HCT116 (cell line): Measurements from ENCODE around the gene ERFE. TPM values are rescaled to one million over a fixed set of nuclear protein-coding genes. Genes with fewer than 3 reads are reported as not detected.

Source experiments
- ATAC-seq: fragments of 200-7000 bp; cut with Tn5 transposase; 2 replicates; pipeline ENCODE4 v1.9.1; 2020; ENCODE audit warnings: mild to moderate bottlenecking, moderate library complexity
- BruUV-seq: library from RNA; stranded (reverse); fragments of 400-500 nt; replicated peaks from 2 replicates; lab custom pipeline; 2021; lab: Mats Ljungman, UMichigan
- CTCF ChIA-PET: fragments of 300-600 bp; sonication (Branson Sonifier 250); formaldehyde crosslinking; loops from one replicate; lab custom pipeline; 2021; ENCODE audit warnings: antibody characterized with exemption; lab: Charles Lee
- POLR2A ChIA-PET: fragments of 300-600, 350-600 bp; sonication (Branson Sonifier 250); formaldehyde crosslinking; loops from one replicate; lab custom pipeline; 2021; ENCODE audit warnings: antibody characterized with exemption; lab: Charles Lee
- RAD21 ChIA-PET, 2 experiments: fragments of 300-600 bp; sonication (Branson Sonifier 250); formaldehyde crosslinking; loops; one replicate each; lab custom pipeline; 2023; ENCODE audit warnings: low total read pairs in 2 of 2; ENCODE audit not compliant: uncharacterized antibody in 2 of 2, unreplicated experiment in 2 of 2, low non-redundant PET in 1 of 2; lab: Charles Lee
- DNase-seq: peaks from one replicate; pipeline ENCODE4 v3.0.0-alpha.2; 2010; ENCODE audit warnings: low read depth, low spot score
- H2AFZ ChIP-seq: fragments of 200-600 bp; shearing (Covaris generic), sonication (generic); 2 replicates; pipeline ENCODE4 v1.6.1; 2017; ENCODE audit warnings: low read depth, mixed run types, mixed read lengths, antibody characterized with exemption, low read length; ENCODE audit not compliant: poor library complexity, severe bottlenecking
- H3K27ac ChIP-seq: 2 replicates; pipeline ENCODE4 v1.5.1; 2012; ENCODE audit warnings: low read depth, low read length
- H3K27me3 ChIP-seq: fragments of 200-600 bp; sonication (generic); 2 replicates; pipeline ENCODE4 v1.6.1; 2016; ENCODE audit warnings: mixed run types, low read length, mixed read lengths; ENCODE audit not compliant: insufficient read depth
- H3K36me3 ChIP-seq, 2 experiments: fragments of 200-500 bp in 1 of 2; fragments of 200-600 bp in 1 of 2; sonication (Bioruptor generic) in 1 of 2; sonication (generic) in 1 of 2; 2 replicates each; pipeline versions ENCODE4 v1.5.1 to v1.6.1; 2014 to 2016; ENCODE audit warnings: low read length in 2 of 2, inconsistent platforms in 1 of 2, mixed read lengths in 1 of 2, mixed run types in 1 of 2; ENCODE audit not compliant: insufficient read depth in 2 of 2, control insufficient read depth in 1 of 2
- H3K4me1 ChIP-seq, 2 experiments: fragments of 200-600 bp in 1 of 2; sonication (generic) in 1 of 2; 2 replicates each; pipeline versions ENCODE4 v1.5.1 to v1.6.1; 2012 to 2017; ENCODE audit warnings: low read length in 2 of 2, inconsistent platforms in 1 of 2, mild to moderate bottlenecking in 1 of 2, mixed read lengths in 1 of 2, mixed run types in 1 of 2, moderate library complexity in 1 of 2; ENCODE audit not compliant: insufficient read depth in 2 of 2, control insufficient read depth in 1 of 2
- H3K4me2 ChIP-seq: fragments of 200-600 bp; sonication (generic); 2 replicates; pipeline ENCODE4 v1.6.1; 2017; ENCODE audit warnings: mixed run types, low read length, mixed read lengths
- H3K4me3 ChIP-seq, 2 experiments: fragments of 200-600 bp in 1 of 2; sonication (generic) in 1 of 2; replicated peaks in 1 of 2; 2 replicates each; pipeline ENCODE4 v1.5.1; 2011 to 2016; ENCODE audit warnings: low read length in 2 of 2, control low read depth in 1 of 2, low read depth in 1 of 2, mild to moderate bottlenecking in 1 of 2, mixed read lengths in 1 of 2, mixed run types in 1 of 2
- H3K79me2 ChIP-seq: fragments of 200-600 bp; sonication (generic); 2 replicates; pipeline ENCODE4 v1.6.1; 2017; ENCODE audit warnings: mild to moderate bottlenecking, mixed run types, low read length, moderate library complexity, mixed read lengths; ENCODE audit not compliant: insufficient read depth
- H3K9ac ChIP-seq: fragments of 200-600 bp; sonication (generic); 2 replicates; pipeline ENCODE4 v1.6.1; 2016; ENCODE audit warnings: low read length, mixed read lengths
- H3K9me2 ChIP-seq: fragments of 200-600 bp; sonication (generic), shearing (Covaris generic); 2 replicates; pipeline ENCODE4 v1.6.1; 2017; ENCODE audit warnings: mixed run types, mild to moderate bottlenecking, moderate library complexity; ENCODE audit not compliant: insufficient read depth
- H3K9me3 ChIP-seq, 2 experiments: fragments of 200-500 bp in 1 of 2; fragments of 200-600 bp in 1 of 2; sonication (Bioruptor generic) in 1 of 2; sonication (generic) in 1 of 2; 2 replicates each; pipeline ENCODE4 v1.6.1; 2014 to 2017; ENCODE audit warnings: low read length in 2 of 2, mixed read lengths in 2 of 2, inconsistent platforms in 1 of 2, low read depth in 1 of 2, mild to moderate bottlenecking in 1 of 2, mixed run types in 1 of 2, moderate library complexity in 1 of 2; ENCODE audit not compliant: control insufficient read depth in 1 of 2, insufficient read depth in 1 of 2
- H4K20me1 ChIP-seq: fragments of 200-600 bp; sonication (generic), shearing (Covaris generic); 2 replicates; pipeline ENCODE4 v1.6.1; 2017; ENCODE audit warnings: mixed run types, mild to moderate bottlenecking, moderate library complexity; ENCODE audit not compliant: insufficient read depth
- CBX3 ChIP-seq: IDR thresholded peaks from 2 replicates; pipeline ENCODE4 v1.6.1; 2012; ENCODE audit warnings: low read depth
- JUND ChIP-seq: IDR thresholded peaks from 2 replicates; pipeline ENCODE4 v1.6.1; 2012
- POLR2AphosphoS5 ChIP-seq: IDR thresholded peaks from 2 replicates; pipeline ENCODE4 v1.6.1; 2011; ENCODE audit warnings: mild to moderate bottlenecking, low read depth, low read length, moderate library complexity
- SIN3A ChIP-seq: IDR thresholded peaks from 2 replicates; pipeline ENCODE4 v1.6.1; 2012; ENCODE audit warnings: low read depth
- intact Hi-C: fragments of 100-400 bp; cut with micrococcal nuclease; formaldehyde crosslinking; loops from 2 replicates; pipeline ENCODE4 v1.10.0; 2022
- total RNA-seq: library from RNA; stranded (reverse); gene quantifications from one replicate; pipeline ENCODE4 v1.2.1, GENCODE V29; 2021; ENCODE audit not compliant: unreplicated experiment
- TF ChIP-seq, protein P1 (sequence below), 3 experiments: fragments of 200-600 bp in 1 of 3; sonication (generic) in 1 of 3; IDR thresholded peaks in 2 of 3; conservative IDR thresholded peaks in 1 of 3; 2 replicates each; pipeline ENCODE4 v1.5.1; 2012 to 2017; ENCODE audit warnings: low read depth in 2 of 3, low read length in 2 of 3, antibody characterized with exemption in 1 of 3, borderline replicate concordance in 1 of 3, control low read depth in 1 of 3, mild to moderate bottlenecking in 1 of 3, mixed read lengths in 1 of 3, mixed run types in 1 of 3, moderate library complexity in 1 of 3; ENCODE audit not compliant: insufficient read depth in 1 of 3

ERFE gene
- total RNA-seq, 1 experiment from 2014 or later, result 17.3 TPM

DNA sequence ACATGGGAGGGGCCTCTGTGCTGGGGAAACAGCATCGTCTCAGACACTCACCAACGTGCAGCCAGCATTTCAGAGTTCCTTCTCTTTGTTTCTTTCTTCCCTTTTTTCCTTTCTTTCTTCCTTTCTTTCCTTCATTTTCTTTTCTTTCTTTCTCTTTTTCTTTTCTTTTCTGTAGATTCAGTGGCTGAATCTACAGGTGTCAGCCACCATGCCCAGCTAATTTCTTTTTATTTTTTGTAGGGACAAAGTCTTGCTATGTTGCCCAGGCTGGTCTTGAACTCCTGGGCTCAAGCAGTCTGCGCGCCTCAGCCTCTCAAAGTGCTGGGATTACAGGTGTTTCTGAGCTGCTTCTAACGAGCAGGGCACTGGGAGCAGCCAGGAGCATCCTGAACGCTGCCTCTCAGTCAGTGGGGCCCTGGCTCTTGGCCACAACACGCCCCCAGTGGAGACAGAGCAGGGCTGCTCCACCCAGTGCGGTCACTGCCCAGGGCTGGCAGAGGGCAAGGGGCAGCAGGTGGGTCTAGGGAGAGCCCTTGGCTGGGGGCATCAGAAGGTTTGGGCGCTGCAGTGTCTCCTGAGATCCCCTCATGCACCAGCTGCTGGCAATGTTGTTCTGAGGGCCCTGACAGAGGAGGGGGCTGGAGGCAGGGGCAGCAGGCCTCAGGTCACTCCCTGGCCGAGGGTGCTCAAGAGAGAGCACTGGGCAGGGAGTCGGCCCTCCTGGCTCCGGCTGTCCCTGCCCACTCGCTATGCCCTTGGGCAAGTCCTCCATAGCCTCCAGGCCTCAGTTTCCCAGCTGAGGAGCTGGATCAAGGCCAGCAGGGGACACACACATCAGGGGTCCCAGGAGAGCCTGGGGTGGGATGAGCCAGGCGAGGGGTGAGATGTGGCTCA, 25.0 kb upstream of the ERFE start:
- Histone ChIP-seq H3K4me2 (no peak overlapping the region), H4K20me1 (no peaks in the 10 kb centered on the region), H3K4me3 (no peak overlapping the region), H3K27me3 (no peaks in the 10 kb centered on the region), H3K4me1 (peaks cover 9 to 11% of the 10 kb centered on the region in 2 experiments), H3K9me2 (no peaks in the 10 kb centered on the region), H3K36me3 (no peaks in the 10 kb centered on the region), H3K79me2 (no peaks in the 10 kb centered on the region), H3K9ac (no peak overlapping the region), H3K27ac (no peak overlapping the region), H3K9me3 (no peaks in the 10 kb centered on the region), H2AFZ (no peak overlapping the region)
- ChIA-PET POLR2A (no interaction called here), CTCF (no interaction called here), RAD21 (no interaction called here)
- BruUV-seq, result no TSS peak
- ATAC-seq (peak; percentile 59), DNase-seq (no peak)
- TF ChIP-seq JUND (no peak), CBX3 (no peak), POLR2AphosphoS5 (no peak)
- TF ChIP-seq, protein P1, sequence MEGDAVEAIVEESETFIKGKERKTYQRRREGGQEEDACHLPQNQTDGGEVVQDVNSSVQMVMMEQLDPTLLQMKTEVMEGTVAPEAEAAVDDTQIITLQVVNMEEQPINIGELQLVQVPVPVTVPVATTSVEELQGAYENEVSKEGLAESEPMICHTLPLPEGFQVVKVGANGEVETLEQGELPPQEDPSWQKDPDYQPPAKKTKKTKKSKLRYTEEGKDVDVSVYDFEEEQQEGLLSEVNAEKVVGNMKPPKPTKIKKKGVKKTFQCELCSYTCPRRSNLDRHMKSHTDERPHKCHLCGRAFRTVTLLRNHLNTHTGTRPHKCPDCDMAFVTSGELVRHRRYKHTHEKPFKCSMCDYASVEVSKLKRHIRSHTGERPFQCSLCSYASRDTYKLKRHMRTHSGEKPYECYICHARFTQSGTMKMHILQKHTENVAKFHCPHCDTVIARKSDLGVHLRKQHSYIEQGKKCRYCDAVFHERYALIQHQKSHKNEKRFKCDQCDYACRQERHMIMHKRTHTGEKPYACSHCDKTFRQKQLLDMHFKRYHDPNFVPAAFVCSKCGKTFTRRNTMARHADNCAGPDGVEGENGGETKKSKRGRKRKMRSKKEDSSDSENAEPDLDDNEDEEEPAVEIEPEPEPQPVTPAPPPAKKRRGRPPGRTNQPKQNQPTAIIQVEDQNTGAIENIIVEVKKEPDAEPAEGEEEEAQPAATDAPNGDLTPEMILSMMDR (IDR thresholded peaks at IDR 0.05 in 2 of 3, conservative IDR thresholded peaks at IDR 0.05 in 1 of 3; ENCODE audit: borderline replicate concordance in 1 of 3, insufficient read depth in 1 of 3, low read depth in 2 of 3, low read length in 2 of 3), result peak in 1 of 3 experiments; percentile 22; a peak in 2 of 6 replicates
- intact Hi-C loops, result no loop called here

DNA sequence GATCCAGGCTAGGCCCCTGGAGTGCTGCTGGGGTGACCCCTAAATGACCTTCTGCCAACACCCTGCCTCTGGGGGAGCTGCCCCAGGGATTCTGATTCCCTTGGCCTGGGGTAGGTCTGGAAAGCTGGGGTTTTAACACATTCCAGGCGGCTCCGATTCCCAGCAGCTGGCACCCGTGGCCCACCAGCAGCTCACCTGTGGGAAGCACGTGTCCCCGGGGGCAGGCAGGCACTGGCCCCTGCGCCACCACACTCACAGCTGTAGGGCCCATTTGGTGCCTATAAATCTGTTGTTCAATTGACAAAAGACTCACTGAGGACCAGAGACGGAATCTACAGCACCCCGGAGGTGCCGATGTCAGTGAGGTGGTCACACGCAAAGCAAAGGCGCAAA, 24.4 kb upstream of the ERFE start:
- BruUV-seq, result no TSS peak
- ATAC-seq (no peak), DNase-seq (no peak)
- H3K4me1 ChIP-seq, result peaks cover 16 to 17% of the 10 kb centered on the region in 2 experiments
- H3K4me2 ChIP-seq, result no peak overlapping the region
- intact Hi-C loops, result no loop called here
- ChIA-PET RAD21 (no interaction called here), POLR2A (no interaction called here), CTCF (no interaction called here)
- H3K27me3 ChIP-seq, result no peaks in the 10 kb centered on the region
- no peaks in the 10 kb centered on the region for H3K36me3 ChIP-seq
- no peaks in the 10 kb centered on the region for H3K79me2 ChIP-seq
- no peak overlapping the region for H2AFZ ChIP-seq
- no peaks in the 10 kb centered on the region for H3K9me3 ChIP-seq
- no peaks in the 10 kb centered on the region for H4K20me1 ChIP-seq
- H3K9ac ChIP-seq, result no peak overlapping the region
- H3K27ac ChIP-seq, result no peak overlapping the region
- no peaks in the 10 kb centered on the region for H3K9me2 ChIP-seq
- TF ChIP-seq SIN3A, result no peak
- no peak overlapping the region for H3K4me3 ChIP-seq
